ENCODE results near the gene AADAC.

AADAC gene

GRCh38 chr3:151772825-151773480, 41.0 kb upstream of the AADAC start:
- peak; percentile 55 for DNase-seq (ENCODE audit: low read depth)
- H3K4me3 ChIP-seq (ENCODE audit: low read length), result no peak overlapping the region
- TF ChIP-seq CTCF (IDR thresholded peaks at IDR 0.05; ENCODE audit: insufficient read depth, low read depth, low read length, missing control alignments), result no peak

GRCh38 chr3:151774235-151774634, 39.7 kb upstream of the AADAC start:
- no peak for DNase-seq (ENCODE audit: low read depth)
- no peak for TF ChIP-seq CTCF (IDR thresholded peaks at IDR 0.05; ENCODE audit: insufficient read depth, low read depth, low read length, missing control alignments)
- no peak overlapping the region for H3K4me3 ChIP-seq (ENCODE audit: low read length)

GRCh38 chr3:151774910-151775309, 39.0 kb upstream of the AADAC start:
- TF ChIP-seq CTCF (IDR thresholded peaks at IDR 0.05; ENCODE audit: insufficient read depth, low read depth, low read length, missing control alignments), result no peak
- DNase-seq (ENCODE audit: low read depth), result no peak
- no peak overlapping the region for H3K4me3 ChIP-seq (ENCODE audit: low read length)

- DNase-seq (ENCODE audit: low read depth), result no peak
- H3K4me3 ChIP-seq (ENCODE audit: low read length), result no peak overlapping the region
- TF ChIP-seq CTCF (IDR thresholded peaks at IDR 0.05; ENCODE audit: insufficient read depth, low read depth, low read length, missing control alignments), result no peak
Observed at GRCh38 chr3:151775314-151776258, 38.3 kb upstream of the AADAC start.

- H3K4me3 ChIP-seq (ENCODE audit: low read length), result no peak overlapping the region
- no peak for DNase-seq (ENCODE audit: low read depth)
- TF ChIP-seq CTCF (IDR thresholded peaks at IDR 0.05; ENCODE audit: insufficient read depth, low read depth, low read length, missing control alignments), result no peak
Observed at GRCh38 chr3:151776259-151776740, 37.6 kb upstream of the AADAC start.

GRCh38 chr3:151777880-151778279, 36.0 kb upstream of the AADAC start:
- no peak for DNase-seq (ENCODE audit: low read depth)
- H3K4me3 ChIP-seq (ENCODE audit: low read length), result no peak overlapping the region
- no peak for TF ChIP-seq CTCF (IDR thresholded peaks at IDR 0.05; ENCODE audit: insufficient read depth, low read depth, low read length, missing control alignments)

Data from epithelial cell of esophagus (primary cell).